ES-I3 (cell line): ENCODE data around the gene DRD2.

Experiments used
- H3K36me3 ChIP-seq: 2 replicates; pipeline ENCODE4 v1.6.1; 2013; ENCODE audit warnings: mild to moderate bottlenecking, low read length, control low read depth, moderate library complexity; ENCODE audit not compliant: insufficient read depth
- H3K4me1 ChIP-seq: 2 replicates; pipeline ENCODE4 v1.6.1; 2013; ENCODE audit warnings: mild to moderate bottlenecking, control low read depth, low read length; ENCODE audit not compliant: insufficient read depth
- H3K9ac ChIP-seq: 2 replicates; pipeline ENCODE4 v1.6.1; 2013; ENCODE audit warnings: low read depth, mild to moderate bottlenecking, low read length, moderate library complexity
- H3K9me3 ChIP-seq: 2 replicates; pipeline ENCODE4 v1.6.1; 2013; ENCODE audit warnings: mild to moderate bottlenecking, low read length, moderate library complexity; ENCODE audit not compliant: control insufficient read depth, insufficient read depth

The DRD2 gene

DNA sequence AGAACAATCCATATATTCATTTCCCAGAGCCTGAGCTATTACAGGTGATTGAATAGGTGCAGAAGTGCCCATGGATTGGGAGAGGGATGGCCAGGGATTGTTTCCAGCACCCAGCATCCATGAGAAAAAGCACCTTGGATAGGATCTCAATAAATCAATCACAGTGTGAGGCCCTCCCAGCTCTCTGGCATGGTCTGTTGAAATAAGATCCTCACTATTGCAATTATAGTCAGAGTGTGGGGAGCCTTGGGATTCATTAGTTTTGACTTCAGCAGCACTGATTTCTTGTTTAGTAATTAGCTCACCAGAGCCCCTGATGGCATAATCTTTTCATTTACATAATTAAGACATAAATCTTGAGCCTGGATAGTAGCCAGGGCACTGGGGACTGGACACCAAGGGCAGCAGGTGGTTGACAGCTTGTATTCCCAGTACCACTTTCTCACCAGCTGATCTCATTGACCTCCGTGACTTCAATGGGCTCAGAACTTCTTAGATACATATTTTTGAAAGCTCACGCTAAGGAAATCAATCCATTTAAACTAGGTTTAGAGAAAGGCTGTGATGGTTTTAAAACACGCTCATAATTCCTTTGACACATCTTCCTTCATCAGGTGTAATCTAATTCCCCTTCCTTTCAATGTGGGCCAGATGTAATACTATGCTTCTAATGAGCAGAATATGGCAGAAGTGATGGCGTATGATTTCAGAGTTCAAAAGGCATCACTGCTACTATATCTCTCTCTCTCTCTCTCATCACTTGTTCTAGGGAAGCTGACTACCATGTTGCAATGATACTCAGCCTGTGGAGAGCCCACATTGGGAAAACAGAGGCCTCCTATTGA is 22.1 kb upstream of the DRD2 start:
- no peak overlapping the region for H3K9ac ChIP-seq
- H3K4me1 ChIP-seq: no peaks in the 10 kb centered on the region
- no peaks in the 10 kb centered on the region for H3K9me3 ChIP-seq
- H3K36me3 ChIP-seq: no peaks in the 10 kb centered on the region

DNA sequence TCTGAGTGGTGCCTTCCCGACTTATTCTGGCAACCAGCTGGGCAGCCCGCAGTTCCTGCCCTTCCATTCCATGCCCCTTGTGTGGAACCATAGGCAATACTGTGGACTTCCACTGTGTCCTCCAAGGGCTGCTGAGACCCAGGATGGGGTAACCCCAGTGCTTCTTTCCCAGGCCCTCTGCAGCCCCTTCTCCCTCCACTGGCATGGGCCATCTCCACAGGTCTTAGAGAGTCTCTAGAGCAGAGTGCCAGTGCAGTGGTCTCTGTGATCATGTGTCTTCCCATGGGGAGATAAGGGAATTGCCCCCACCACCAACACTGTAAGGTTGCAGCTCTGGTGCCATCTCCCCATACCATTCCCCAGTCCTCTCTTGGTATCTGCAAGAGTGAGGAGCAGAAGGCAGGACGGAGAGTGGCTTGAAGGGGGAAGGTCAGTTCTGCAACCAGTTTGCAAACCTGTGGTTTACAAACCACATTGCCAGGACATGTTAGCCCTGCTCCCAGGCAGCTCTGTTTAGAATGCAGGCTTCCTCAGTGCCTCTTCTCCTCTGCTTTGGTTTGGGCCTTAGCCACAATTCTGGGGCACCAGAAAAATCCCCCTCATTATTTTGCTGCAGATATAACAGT is 20.9 kb upstream of the DRD2 start:
- Histone ChIP-seq H3K9ac (no peak overlapping the region), H3K9me3 (no peaks in the 10 kb centered on the region), H3K4me1 (no peaks in the 10 kb centered on the region), H3K36me3 (no peaks in the 10 kb centered on the region)

DNA sequence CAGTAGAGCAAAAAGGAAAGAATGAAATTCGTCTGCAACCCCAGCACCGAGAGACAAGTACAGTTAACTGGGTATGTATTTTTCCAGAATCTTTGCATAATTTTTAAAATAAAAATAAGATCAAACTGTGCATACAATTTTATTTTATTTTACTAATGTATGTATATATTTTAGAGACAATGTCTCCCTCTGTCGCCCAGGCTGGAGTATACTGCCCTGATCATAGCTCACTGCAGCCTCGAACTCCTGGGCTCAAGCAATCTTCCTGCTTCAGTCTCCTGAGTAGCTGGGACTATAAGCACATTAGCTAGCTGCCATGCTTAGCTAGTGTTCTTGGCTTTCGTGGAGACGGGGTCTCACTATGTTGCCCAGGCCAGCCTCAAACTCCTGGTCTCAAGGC is 18.8 kb upstream of the DRD2 start:
- H3K4me1 ChIP-seq: no peaks in the 10 kb centered on the region
- no peaks in the 10 kb centered on the region for H3K36me3 ChIP-seq
- no peak overlapping the region for H3K9ac ChIP-seq
- no peaks in the 10 kb centered on the region for H3K9me3 ChIP-seq

DNA sequence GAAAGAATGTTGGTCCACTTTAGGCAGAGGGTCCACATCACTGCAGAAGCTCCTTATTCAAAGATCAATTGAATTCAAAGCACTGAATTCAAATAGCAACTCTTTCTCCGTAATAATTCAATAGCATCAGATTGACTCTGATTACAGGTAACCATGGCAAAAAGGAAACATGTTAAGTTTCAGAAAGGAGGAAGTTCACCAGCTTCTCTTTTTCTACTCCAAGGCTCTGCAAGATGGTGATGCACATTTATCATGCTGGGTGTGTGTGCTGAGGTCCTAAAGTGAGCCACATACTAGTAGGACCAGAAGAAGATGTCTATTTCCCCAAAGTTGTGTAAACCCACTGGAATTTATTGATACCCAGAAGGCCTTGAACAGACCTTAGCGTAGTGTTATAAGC is 18.0 kb upstream of the DRD2 start:
- H3K9me3 ChIP-seq: no peaks in the 10 kb centered on the region
- H3K9ac ChIP-seq: no peak overlapping the region
- no peaks in the 10 kb centered on the region for H3K36me3 ChIP-seq
- H3K4me1 ChIP-seq: no peaks in the 10 kb centered on the region

DNA sequence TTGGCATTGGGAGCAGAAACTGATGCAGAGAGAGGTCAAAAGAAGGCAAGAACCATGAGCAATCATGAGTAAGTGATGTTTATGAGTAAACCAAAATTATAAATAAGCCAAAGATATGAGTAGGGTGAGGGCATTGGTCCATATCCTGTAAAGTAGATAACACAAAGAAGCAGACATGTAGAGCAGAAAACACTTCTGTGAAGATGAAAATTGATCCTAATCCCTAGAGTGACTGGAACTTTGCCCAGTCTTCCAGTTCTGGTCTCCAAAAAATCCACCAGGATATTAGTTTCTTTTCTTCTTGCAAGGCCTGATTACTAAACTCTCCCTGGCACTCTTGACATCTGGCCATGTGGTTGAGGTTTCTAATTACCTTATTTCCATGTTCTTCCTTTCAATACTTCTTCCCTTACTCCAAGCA is 13.7 kb upstream of the DRD2 start:
- Histone ChIP-seq H3K4me1 (no peaks in the 10 kb centered on the region), H3K36me3 (no peaks in the 10 kb centered on the region), H3K9me3 (no peaks in the 10 kb centered on the region), H3K9ac (no peak overlapping the region)

DNA sequence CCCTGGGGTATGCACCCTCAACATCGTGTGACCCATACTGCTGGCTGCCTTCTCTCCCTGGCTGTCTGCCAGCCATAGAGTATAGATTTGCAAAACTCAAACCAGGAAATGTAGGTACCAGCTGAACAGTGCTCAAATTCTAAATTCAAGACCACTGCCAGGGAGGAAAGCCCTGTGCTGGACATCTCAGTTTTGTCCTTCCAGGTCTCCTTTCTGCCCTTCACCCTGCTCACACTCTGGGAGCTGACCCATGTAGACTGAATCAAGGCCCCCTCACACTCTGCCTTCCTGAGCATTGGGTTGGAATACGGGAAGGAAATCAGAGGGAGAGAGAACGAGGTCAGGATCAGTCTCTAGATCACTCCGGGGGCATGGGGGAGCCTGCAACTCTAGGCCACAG is 12.4 kb upstream of the DRD2 start:
- Histone ChIP-seq H3K4me1 (no peaks in the 10 kb centered on the region), H3K9ac (no peak overlapping the region), H3K9me3 (no peaks in the 10 kb centered on the region)

DNA sequence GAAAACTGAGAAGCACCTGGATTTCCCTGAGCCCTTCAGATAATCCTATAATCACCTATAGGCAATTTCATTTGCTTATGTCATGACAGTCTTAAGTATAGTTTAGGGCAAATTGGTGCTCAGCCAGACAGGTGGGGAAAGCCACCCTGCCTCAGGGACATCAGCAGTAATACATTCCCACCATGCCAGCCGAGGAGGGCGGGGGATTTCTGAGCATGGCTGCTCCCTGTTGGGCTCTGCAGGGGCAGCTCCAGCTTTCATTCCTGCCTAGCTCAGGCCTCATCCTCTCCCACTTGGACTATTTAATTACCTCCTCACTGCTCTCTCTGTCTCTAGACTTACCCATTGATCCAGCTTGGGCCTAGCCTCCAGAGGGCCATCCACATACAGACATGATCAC is 9.0 kb upstream of the DRD2 start:
- 0 out of 2 replicates have a peak, but pooled peaks cover 2% of the 10 kb centered on the region for H3K4me1 ChIP-seq
- H3K9ac ChIP-seq: no peak overlapping the region

More for the DNA sequence above, 12.4 kb upstream of the DRD2 start:
- H3K36me3 ChIP-seq: no peaks in the 10 kb centered on the region

DNA sequence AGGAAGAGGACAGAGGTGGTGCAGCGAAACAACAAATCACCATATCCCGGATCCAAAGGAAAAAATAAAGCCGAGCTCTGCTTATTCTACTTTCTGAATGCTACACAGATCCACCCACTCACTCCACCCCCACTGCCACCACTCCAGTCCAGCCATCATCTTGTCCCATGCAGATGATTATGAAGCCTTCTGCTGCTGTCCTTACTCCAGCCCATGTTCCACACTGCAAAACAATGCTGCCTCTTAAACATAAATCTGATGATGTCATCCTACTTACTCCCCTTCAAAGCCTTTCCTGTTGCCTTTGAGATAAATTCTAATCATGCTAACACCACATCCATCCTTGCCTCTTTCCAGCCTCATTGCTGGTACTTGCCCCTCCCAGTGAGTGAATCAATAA is 6.5 kb upstream of the DRD2 start:
- H3K9me3 ChIP-seq: no peaks in the 10 kb centered on the region
- H3K4me1 ChIP-seq: 0 out of 2 replicates have a peak, but pooled peaks cover 2% of the 10 kb centered on the region
- H3K36me3 ChIP-seq: no peaks in the 10 kb centered on the region
- H3K9ac ChIP-seq: no peak overlapping the region

More for the DNA sequence above, 9.0 kb upstream of the DRD2 start:
- no peaks in the 10 kb centered on the region for H3K36me3 ChIP-seq
- no peaks in the 10 kb centered on the region for H3K9me3 ChIP-seq

DNA sequence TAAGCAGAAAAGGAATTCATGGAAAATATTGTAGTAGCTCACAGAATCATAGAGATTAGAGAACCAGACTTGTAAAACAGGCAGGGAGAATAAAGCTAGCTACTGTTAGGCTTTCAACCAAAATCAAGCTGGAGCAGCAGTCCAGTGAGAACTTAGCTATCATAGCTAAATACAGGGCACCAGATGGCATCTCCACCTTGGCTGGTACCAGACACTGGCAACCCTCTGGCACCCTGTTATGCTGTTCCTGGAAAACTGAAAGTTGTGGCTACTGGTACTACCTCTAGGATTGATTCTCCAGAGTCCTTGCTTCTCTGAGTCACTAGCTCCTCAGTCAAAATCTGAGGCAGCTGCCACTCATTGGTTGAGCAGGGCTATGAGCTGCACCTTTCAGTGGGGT is 6.0 kb upstream of the DRD2 start:
- Histone ChIP-seq H3K36me3 (no peaks in the 10 kb centered on the region), H3K9ac (no peak overlapping the region), H3K4me1 (0 out of 2 replicates have a peak, but pooled peaks cover 2% of the 10 kb centered on the region), H3K9me3 (no peaks in the 10 kb centered on the region)

DNA sequence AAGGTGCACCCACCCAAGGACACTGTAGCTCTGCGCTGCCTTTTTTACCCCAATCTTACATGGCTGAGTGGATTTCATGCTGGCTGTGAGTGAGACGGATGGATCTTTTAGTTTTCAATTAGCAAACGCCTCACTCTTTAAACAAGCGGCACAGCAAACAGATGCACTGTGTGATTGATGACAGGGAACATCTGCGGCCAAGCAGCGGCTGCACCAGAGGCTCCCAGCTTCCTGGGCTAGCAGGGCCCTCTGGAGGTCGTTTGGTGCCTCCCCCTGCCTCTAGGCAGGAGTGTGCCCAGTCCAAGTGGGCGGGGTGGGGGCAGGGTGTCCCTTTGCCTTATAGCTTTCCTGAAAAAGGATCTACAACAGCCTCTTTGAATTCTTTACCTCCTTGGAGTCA is 2.1 kb upstream of the DRD2 start:
- Histone ChIP-seq H3K9ac (no peak overlapping the region), H3K9me3 (no peaks in the 10 kb centered on the region), H3K4me1 (0 out of 2 replicates have a peak, but pooled peaks cover 2% of the 10 kb centered on the region), H3K36me3 (no peaks in the 10 kb centered on the region)

DNA sequence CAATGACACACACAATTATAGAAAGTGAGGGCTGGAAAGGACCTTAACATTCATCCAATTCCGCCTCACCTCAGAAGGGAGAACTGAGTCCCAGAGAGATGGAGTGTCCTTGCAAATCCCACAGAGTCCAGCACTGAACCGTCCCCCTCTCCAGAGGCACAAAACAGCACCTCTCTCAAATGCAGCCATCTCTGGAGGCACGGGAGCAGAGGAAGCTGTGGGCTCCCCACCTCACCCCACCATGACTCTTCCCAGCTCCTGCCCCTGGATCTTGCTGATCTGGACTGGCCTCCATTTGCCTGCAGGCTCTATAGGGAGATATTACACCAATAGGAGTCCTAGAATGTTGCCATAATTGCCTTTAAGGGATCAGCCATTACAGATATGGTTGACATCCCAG is 1.4 kb upstream of the DRD2 start:
- no peak overlapping the region for H3K9ac ChIP-seq
- H3K36me3 ChIP-seq: no peaks in the 10 kb centered on the region
- no peaks in the 10 kb centered on the region for H3K9me3 ChIP-seq
- H3K4me1 ChIP-seq: no peaks in the 10 kb centered on the region

DNA sequence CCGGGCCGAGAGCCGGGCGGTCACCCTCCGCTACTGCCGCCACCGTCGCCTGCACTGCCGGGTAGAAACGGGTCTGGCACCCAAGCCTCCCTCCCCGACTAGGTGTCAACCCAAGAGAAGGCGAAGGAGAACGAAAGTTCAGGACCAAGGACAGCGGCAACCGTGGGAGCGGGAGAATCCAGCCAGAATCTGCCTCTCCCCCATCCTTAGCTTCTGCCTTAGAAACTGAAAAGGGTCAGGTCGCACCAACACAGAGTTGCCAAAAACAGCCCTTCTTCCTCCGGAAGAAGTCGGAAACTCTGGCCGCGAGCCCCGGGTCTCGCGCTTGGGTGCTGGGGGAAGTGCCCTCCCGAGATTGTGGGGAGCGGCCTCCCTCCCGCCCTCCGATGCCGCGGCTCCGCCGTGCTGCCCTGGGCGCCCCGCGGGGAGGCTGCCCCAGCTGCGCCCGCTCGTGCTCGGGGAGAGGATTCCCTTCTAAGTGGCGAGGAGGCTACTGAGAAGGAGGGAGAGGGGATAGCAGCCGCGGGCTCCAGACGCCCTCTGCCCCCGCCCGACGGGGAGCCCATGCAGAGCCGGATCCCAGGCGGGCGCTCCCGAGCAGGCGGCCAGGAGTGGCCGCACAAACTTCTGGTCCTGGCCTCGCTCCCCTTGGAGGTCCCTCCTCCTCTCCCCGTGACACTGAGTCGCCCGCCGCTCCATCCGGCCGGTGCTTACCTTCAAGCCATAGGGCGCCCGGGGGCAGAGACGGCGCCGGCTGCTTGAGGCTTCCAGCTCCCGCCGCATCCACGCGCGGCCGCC is 637 bp downstream of the DRD2 start:
- H3K4me1 ChIP-seq: no peaks in the 10 kb centered on the region
- H3K9me3 ChIP-seq: no peaks in the 10 kb centered on the region
- peak overlapping the region; percentile 46; the same call in 1 of the 2 replicates for H3K9ac ChIP-seq
- no peaks in the 10 kb centered on the region for H3K36me3 ChIP-seq

DNA sequence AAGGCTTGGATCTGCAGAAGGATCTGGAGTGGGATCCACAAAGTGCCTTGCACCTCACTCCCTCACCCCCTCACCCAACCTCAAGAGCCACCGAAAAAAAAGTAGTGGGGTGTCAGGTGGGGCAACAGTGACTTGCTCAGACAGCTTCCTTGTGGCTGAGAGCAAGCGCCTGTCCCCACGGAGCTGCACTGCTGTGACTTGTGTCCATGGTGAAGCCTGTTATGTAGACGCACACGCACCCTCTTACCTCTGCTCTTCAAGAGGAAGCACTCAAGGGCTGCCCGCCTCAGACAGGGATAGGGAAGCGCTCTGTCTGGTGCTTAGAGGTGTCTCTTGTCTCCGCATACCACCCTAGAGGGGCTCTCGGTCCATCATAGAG is 1.2 kb downstream of the DRD2 start:
- Histone ChIP-seq H3K36me3 (no peaks in the 10 kb centered on the region), H3K4me1 (no peaks in the 10 kb centered on the region), H3K9me3 (no peaks in the 10 kb centered on the region), H3K9ac (no peak overlapping the region)

DNA sequence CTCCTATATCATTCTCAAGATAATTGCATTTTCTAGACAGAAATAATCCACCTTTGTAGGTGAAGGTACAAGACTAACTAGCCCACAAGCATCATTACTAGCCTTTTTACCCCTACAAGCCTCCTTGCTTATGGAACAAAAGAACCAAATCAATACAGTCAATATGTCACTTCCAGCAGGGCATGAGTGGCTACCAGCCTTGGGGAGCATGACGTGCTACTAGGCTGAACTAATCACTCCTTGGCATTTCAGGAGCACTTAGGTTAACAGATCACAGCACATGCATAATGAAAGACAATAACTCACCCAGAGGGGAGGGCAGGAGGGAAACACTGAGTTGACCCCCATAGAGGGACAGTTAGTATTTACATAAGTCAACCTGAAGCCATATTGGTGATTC is 2.7 kb downstream of the DRD2 start:
- H3K9me3 ChIP-seq: no peaks in the 10 kb centered on the region
- H3K4me1 ChIP-seq: no peaks in the 10 kb centered on the region
- H3K36me3 ChIP-seq: no peaks in the 10 kb centered on the region
- H3K9ac ChIP-seq: no peak overlapping the region
